PC-9 (cell line): ENCODE measurements around the gene ZC3H14.

ENCODE experiments used
- EZH2 ChIP-seq: fragments of 200-600 bp; sonication (generic); IDR thresholded peaks from 2 replicates; pipeline ENCODE4 v1.8.0; 2017; ENCODE audit warnings: antibody characterized with exemption, low read depth
- TF ChIP-seq, protein P1 (sequence below): fragments of 200-600 bp; sonication (generic); conservative IDR thresholded peaks from 2 replicates; pipeline ENCODE4 v1.6.1; 2017; ENCODE audit warnings: mixed run types, antibody characterized with exemption, mild to moderate bottlenecking, moderate library complexity

DNA sequence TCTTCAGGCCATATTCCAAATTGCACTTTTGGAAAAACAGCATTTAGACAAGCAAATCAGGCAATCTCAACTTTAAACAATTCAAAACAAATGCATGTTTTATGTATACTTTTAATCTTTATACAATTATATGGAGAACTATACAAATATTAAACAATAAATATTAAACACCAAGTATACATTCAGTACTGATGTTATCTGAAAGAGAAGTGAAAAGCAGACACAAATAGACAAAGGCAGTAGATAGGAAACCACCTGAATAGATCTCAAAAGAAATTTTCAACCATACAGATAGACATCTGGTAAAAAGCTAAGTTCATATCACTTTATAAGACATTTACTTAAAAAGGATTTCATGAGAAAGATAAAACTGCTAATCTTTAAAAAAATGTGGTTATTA, 65.2 kb downstream of the ZC3H14 start:
- TF ChIP-seq, protein P1, sequence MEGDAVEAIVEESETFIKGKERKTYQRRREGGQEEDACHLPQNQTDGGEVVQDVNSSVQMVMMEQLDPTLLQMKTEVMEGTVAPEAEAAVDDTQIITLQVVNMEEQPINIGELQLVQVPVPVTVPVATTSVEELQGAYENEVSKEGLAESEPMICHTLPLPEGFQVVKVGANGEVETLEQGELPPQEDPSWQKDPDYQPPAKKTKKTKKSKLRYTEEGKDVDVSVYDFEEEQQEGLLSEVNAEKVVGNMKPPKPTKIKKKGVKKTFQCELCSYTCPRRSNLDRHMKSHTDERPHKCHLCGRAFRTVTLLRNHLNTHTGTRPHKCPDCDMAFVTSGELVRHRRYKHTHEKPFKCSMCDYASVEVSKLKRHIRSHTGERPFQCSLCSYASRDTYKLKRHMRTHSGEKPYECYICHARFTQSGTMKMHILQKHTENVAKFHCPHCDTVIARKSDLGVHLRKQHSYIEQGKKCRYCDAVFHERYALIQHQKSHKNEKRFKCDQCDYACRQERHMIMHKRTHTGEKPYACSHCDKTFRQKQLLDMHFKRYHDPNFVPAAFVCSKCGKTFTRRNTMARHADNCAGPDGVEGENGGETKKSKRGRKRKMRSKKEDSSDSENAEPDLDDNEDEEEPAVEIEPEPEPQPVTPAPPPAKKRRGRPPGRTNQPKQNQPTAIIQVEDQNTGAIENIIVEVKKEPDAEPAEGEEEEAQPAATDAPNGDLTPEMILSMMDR = no peak
- TF ChIP-seq EZH2 = no peak
